ENCODE results near the gene GRAP. TPM values are rescaled to one million over a fixed set of nuclear protein-coding genes. Genes with fewer than 3 reads are reported as not detected.
A peak's percentile ranks its signal among the peaks of the same experiment; 100 is the strongest.

Gene GRAP
- total RNA-seq, 2 experiments from 2014 or later: 25.9 to 26.3 TPM

DNA sequence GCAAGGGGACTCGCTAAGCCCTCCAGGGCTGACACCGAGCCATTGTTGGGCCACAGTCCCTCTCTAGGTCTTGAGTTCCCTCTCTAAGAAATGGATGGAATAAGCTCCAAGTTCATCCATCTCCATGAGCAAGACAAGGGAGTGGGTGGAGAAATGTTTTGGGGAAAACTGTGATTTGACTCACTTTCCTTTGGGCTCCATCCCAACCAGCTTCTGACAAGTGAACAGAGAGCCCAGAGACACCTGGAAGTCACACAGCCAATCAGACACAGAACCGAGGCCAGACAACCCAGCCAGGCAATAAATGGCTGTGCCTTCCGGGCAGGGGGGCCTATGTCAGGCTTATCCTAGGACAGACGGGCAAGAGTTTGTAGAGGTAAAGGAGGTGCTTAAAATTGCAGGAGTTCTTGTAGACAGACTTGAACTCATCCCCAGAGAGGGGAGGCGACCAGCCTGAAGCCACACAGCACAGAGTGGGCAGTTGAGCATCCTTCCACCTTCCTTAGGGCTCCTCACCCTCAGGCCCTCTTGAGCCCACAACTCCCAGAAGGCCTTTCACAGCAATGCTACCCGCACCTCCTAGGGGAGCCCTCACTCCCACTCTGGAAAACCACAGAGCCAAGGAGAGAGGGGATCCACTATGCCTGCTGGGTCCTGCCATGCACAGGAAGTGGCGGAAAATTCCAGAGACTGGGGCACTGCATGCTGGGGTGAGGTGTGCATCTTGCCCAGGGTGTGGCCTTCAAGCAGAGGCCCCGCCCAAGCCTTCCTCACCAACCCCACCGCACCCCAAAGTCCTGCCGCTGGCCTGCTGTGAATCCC is 32.7 kb downstream of the GRAP start:
- Mint-ChIP-seq H3K4me1 (ENCODE audit: low read depth) (no peaks in the 10 kb centered on the region), H3K4me3 (no peak overlapping the region), H3K9me3 (ENCODE audit: insufficient read depth) (no peaks in the 10 kb centered on the region), H3K27me3 (ENCODE audit: low read depth) (no peaks in the 10 kb centered on the region), H3K27ac (no peak overlapping the region), H3K36me3 (ENCODE audit: low read depth) (no peaks in the 10 kb centered on the region)
- ChIA-PET CTCF (no interaction called here), POLR2A (interaction anchor here (1.7 kb wide), 1 partner anchor 12 kb away, joined by 5 read pairs; no protein-coding TSS in a partner anchor)
- ATAC-seq (no peak), DNase-seq (no peak)

DNA sequence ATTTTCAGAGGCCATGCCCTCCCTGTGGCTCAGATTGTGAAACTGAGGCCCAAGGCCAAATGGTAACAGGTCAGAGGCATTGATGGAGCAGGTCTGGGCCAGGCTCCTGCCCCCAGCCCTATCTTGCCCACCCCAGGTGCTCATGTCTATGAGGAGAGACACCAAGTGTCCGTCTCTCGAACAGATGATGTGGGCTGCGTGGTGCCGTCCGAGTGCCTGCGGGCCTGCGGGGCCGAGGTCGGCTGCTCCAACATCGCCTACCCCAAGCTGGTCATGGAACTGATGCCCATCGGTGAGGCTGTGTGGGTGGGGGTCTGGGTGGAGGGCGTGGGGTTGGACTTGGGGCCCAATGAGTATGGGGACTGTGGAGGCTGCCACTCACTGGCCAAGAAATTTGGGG is 33.5 kb downstream of the GRAP start:
- DNase-seq (no peak), ATAC-seq (no peak)
- Mint-ChIP-seq H3K9me3 (ENCODE audit: insufficient read depth) (no peaks in the 10 kb centered on the region), H3K27me3 (ENCODE audit: low read depth) (no peaks in the 10 kb centered on the region), H3K36me3 (ENCODE audit: low read depth) (no peaks in the 10 kb centered on the region), H3K4me3 (no peak overlapping the region), H3K27ac (no peak overlapping the region), H3K4me1 (ENCODE audit: low read depth) (no peaks in the 10 kb centered on the region)
- ChIA-PET POLR2A (interaction anchor here (1.7 kb wide), 1 partner anchor 11 kb away, joined by 5 read pairs; no protein-coding TSS in a partner anchor), CTCF (no interaction called here)

GRCh38 chr17:19012171-19013080 is 34.3 kb downstream of the GRAP start:
- no peaks in the 10 kb centered on the region for H3K9me3 Mint-ChIP-seq (ENCODE audit: insufficient read depth)
- ChIA-PET CTCF (interaction anchor here (0.7 to 1.1 kb wide), 2 partner anchors 12 to 52 kb away, joined by 3 read pairs; no protein-coding TSS in a partner anchor), POLR2A (interaction anchor here (1.7 kb wide), 1 partner anchor 10 kb away, joined by 5 read pairs; no protein-coding TSS in a partner anchor)
- no peak overlapping the region for H3K27ac Mint-ChIP-seq
- no peak for ATAC-seq
- H3K4me3 Mint-ChIP-seq: no peak overlapping the region
- no peaks in the 10 kb centered on the region for H3K36me3 Mint-ChIP-seq (ENCODE audit: low read depth)
- DNase-seq: no peak
- H3K4me1 Mint-ChIP-seq (ENCODE audit: low read depth): no peaks in the 10 kb centered on the region
- peaks cover 6% of the 10 kb centered on the region for H3K27me3 Mint-ChIP-seq (ENCODE audit: low read depth)

- no peaks in the 10 kb centered on the region for H3K36me3 Mint-ChIP-seq (ENCODE audit: low read depth)
- H3K9me3 Mint-ChIP-seq (ENCODE audit: insufficient read depth): no peaks in the 10 kb centered on the region
These were observed 35.2 kb downstream of the GRAP start for GRCh38 chr17:19011581-19011980.

GRCh38 chr17:19010729-19011505 is 35.8 kb downstream of the GRAP start:
- H3K27ac Mint-ChIP-seq: no peak overlapping the region
- no peaks in the 10 kb centered on the region for H3K36me3 Mint-ChIP-seq (ENCODE audit: low read depth)
- no peaks in the 10 kb centered on the region for H3K9me3 Mint-ChIP-seq (ENCODE audit: insufficient read depth)
- no peaks in the 10 kb centered on the region for H3K4me1 Mint-ChIP-seq (ENCODE audit: low read depth)
- no peak for DNase-seq
- no peak for ATAC-seq
- H3K27me3 Mint-ChIP-seq (ENCODE audit: low read depth): peaks cover 17% of the 10 kb centered on the region
- no peak overlapping the region for H3K4me3 Mint-ChIP-seq
- POLR2A ChIA-PET: no interaction called here
- CTCF ChIA-PET: interaction anchor here (1.1 kb wide), 1 partner anchor 50 kb away, joined by 3 read pairs; no protein-coding TSS in a partner anchor

More at GRCh38 chr17:19011581-19011980, 35.2 kb downstream of the GRAP start:
- no peak for ATAC-seq
- H3K27ac Mint-ChIP-seq: no peak overlapping the region
- H3K4me3 Mint-ChIP-seq: no peak overlapping the region
- no peak for DNase-seq
- ChIA-PET POLR2A (no interaction called here), CTCF (interaction anchor here (0.7 to 1.1 kb wide), 2 partner anchors 13 to 51 kb away, joined by 3 read pairs; no protein-coding TSS in a partner anchor)
- no peaks in the 10 kb centered on the region for H3K4me1 Mint-ChIP-seq (ENCODE audit: low read depth)
- H3K27me3 Mint-ChIP-seq (ENCODE audit: low read depth): peaks cover 14% of the 10 kb centered on the region

- H3K4me3 Mint-ChIP-seq: no peak overlapping the region
- peaks cover 19% of the 10 kb centered on the region for H3K27me3 Mint-ChIP-seq (ENCODE audit: low read depth)
- no peak overlapping the region for H3K27ac Mint-ChIP-seq
- DNase-seq (no peak), ATAC-seq (no peak)
- ChIA-PET CTCF (no interaction called here), POLR2A (no interaction called here)
- no peaks in the 10 kb centered on the region for H3K4me1 Mint-ChIP-seq (ENCODE audit: low read depth)
- H3K9me3 Mint-ChIP-seq (ENCODE audit: insufficient read depth): no peaks in the 10 kb centered on the region
- no peaks in the 10 kb centered on the region for H3K36me3 Mint-ChIP-seq (ENCODE audit: low read depth)
These were observed 36.8 kb downstream of the GRAP start for GRCh38 chr17:19009970-19010369.

DNA sequence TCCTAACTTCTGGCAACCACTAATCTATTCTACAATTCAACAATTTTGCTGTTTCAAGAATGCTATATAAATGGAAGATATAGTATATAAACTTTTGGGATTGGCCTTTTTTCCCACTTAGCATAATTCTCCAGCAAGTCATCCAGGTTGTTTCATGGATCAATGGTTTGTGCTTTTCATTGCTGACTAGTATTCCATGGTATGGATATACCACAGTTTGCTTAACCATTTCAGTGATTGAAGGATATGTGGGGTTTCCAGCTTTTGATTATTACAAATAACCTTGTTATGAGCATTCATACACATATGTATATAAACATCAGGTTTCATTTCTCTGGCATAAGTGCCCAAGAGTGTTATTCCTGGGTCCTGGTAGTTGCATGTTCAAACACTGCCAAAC is 40.1 kb downstream of the GRAP start:
- Mint-ChIP-seq H3K27me3 (ENCODE audit: low read depth) (peaks cover 19% of the 10 kb centered on the region), H3K4me3 (no peak overlapping the region), H3K27ac (no peak overlapping the region), H3K36me3 (ENCODE audit: low read depth) (no peaks in the 10 kb centered on the region), H3K9me3 (ENCODE audit: insufficient read depth) (no peaks in the 10 kb centered on the region), H3K4me1 (ENCODE audit: low read depth) (peaks cover 23% of the 10 kb centered on the region)
- ChIA-PET CTCF (interaction anchor here (2.2 kb wide), 1 partner anchor 46 kb away, joined by 8 read pairs; no protein-coding TSS in a partner anchor), POLR2A (no interaction called here)
- DNase-seq (no peak), ATAC-seq (no peak)

DNA sequence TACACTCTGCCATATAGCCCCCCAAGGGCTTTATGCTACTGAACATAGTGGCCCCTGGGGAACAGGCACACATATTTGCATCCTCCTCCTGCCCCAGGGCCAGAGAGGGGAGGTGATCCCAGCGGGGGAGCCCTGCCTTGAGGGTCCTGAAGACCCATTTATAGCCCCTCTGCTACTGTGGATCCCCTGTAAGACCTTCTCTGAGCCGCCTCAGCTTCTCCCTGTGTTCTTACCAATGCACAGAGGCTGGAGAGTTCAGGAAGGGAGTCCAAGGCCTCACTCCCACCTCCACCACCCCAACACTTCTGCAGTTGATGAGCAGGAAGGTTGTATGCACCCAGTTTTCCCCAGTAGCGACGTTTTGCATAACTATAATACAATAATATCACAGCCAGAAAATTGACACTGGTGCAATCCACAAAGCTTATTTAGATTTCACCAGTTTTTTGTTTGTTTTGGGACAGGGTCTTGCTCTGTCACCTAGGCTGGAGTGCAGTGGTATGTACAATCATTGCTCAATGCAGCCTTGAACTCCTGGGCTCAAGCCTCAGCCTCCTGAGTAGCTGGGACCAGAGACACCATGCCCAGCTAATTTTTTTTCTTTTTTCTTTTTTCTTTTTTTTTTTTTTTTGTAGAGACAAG is 40.8 kb downstream of the GRAP start:
- POLR2A ChIA-PET: no interaction called here
- Mint-ChIP-seq H3K27ac (peak overlapping the region; percentile 66), H3K4me1 (ENCODE audit: low read depth) (peaks cover 23% of the 10 kb centered on the region), H3K36me3 (ENCODE audit: low read depth) (no peaks in the 10 kb centered on the region), H3K9me3 (ENCODE audit: insufficient read depth) (no peaks in the 10 kb centered on the region), H3K4me3 (peak overlapping the region; percentile 34), H3K27me3 (ENCODE audit: low read depth) (peaks cover 19% of the 10 kb centered on the region)
- CTCF ChIA-PET: no interaction called here
- ATAC-seq (no peak), DNase-seq (no peak)

DNA sequence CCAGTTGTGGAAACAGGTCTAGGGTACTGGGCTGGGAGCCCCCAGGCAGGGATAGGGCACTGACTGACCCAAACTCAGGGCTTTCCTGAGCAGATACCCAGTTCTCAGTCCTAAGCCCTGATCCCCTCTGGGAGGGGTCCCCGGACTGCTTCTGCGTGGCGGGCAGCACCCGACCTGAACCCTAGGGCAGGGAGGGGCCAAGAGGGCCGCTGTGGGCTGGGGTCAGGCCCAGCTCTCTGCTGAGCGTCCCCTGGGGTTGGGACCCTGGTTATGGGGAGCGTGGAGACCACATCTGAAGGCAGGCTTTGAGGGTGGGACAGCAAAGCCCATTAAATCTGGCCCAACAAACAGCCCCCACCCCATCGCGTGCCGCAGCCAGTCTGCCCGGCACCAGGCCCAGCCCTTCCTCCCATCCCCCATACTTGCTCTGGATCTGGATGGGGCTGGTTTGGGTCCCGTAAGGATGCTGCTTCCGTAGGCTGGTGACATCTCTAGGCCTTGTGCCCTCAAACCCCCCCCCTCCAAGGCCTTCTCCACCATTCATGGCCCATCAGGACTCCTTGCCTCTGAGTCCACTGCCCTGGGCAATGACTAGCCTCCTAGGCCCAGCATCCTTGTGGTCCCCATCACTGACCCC is 41.5 kb downstream of the GRAP start:
- POLR2A ChIA-PET: interaction anchor here (1.4 to 1.8 kb wide), 2 partner anchors 14 to 18 kb away, joined by 3 to 7 read pairs; no protein-coding TSS in a partner anchor
- ATAC-seq: no peak
- no peak for DNase-seq
- H3K27ac Mint-ChIP-seq: peak overlapping the region; percentile 30
- H3K36me3 Mint-ChIP-seq (ENCODE audit: low read depth): no peaks in the 10 kb centered on the region
- H3K9me3 Mint-ChIP-seq (ENCODE audit: insufficient read depth): no peaks in the 10 kb centered on the region
- peak overlapping the region; percentile 42 for H3K4me3 Mint-ChIP-seq
- peaks cover 19% of the 10 kb centered on the region for H3K27me3 Mint-ChIP-seq (ENCODE audit: low read depth)
- peaks cover 23% of the 10 kb centered on the region for H3K4me1 Mint-ChIP-seq (ENCODE audit: low read depth)
- CTCF ChIA-PET: no interaction called here

GRCh38 chr17:19004421-19005136 is 42.2 kb downstream of the GRAP start, which contains the start of gene FAM83G:
Gene FAM83G, minus strand, starts transcription at chr17:19004764. Its CDS starts 723 bp downstream, at chr17:19004041.
- DNase-seq: peak; percentile 87
- Mint-ChIP-seq H3K9me3 (ENCODE audit: insufficient read depth) (no peaks in the 10 kb centered on the region), H3K27me3 (ENCODE audit: low read depth) (peaks cover 19% of the 10 kb centered on the region), H3K4me1 (ENCODE audit: low read depth) (peaks cover 23% of the 10 kb centered on the region), H3K36me3 (ENCODE audit: low read depth) (no peaks in the 10 kb centered on the region), H3K4me3 (peak within 1 kb of the TSS; percentile 82), H3K27ac (peak within 1 kb of the TSS; percentile 72)
- ChIA-PET POLR2A (interaction anchor here (1.1 to 1.8 kb wide), 3 partner anchors 13 to 18 kb away, joined by 3 to 7 read pairs (median 4); no protein-coding TSS in a partner anchor), CTCF (interaction anchor here (1.2 kb wide), 1 partner anchor 44 kb away, joined by 3 read pairs; no protein-coding TSS in a partner anchor)
- ATAC-seq: peak; percentile 85

Measured in activated CD8-positive, alpha-beta T cell treated with anti-CD3 and anti-CD28 coated beads, Interleukin-2, amount 10 ng/mL, durations not matched to agents 7 days and 5 days (primary cell).